ENCODE measurements around the gene DCHS1.

- TF ChIP-seq EP300 (IDR thresholded peaks at IDR 0.05; ENCODE audit: low read depth) (no peak), POLR2A (IDR thresholded peaks at IDR 0.05) (no peak), CTCF (IDR thresholded peaks at IDR 0.05) (no peak)
Measured at GRCh38 chr11:6583584-6583983, 72.0 kb downstream of the DCHS1 start.
